ENCODE data around the gene CHMP3. TPM values are rescaled to one million over a fixed set of nuclear protein-coding genes. Genes with fewer than 3 reads are reported as not detected.

The CHMP3 gene
- total and polyA plus RNA-seq, 3 donors from 2014 or later: 64.6 to 163 (median 89.4) TPM

Small RNA genes lying within 50 kb of the gene (small RNA-seq; reads per million reads assigned to genes)
- gene RNU6-640P: 0 reads per million in 2 donors

Other genes with a start within 250 kb of the CHMP3 start
- 100 to 1,000 TPM; 241 to 342 TPM for gene REEP1, start 225.8 kb downstream of the CHMP3 start, total RNA-seq
- 112 TPM for gene REEP1, start 225.8 kb downstream of the CHMP3 start, polyA plus RNA-seq (ENCODE audit: insufficient read depth, low read depth, low replicate concordance)
- 100 to 1,000 TPM in 1 of 2 donors, 10 to 100 TPM in 1; 88.8 to 106 TPM for gene KDM3A, start 122.1 kb downstream of the CHMP3 start, total RNA-seq
- 126 TPM for gene KDM3A, start 122.1 kb downstream of the CHMP3 start, polyA plus RNA-seq (ENCODE audit: insufficient read depth, low read depth, low replicate concordance)
- 10 to 100 TPM; 48.2 to 59.7 TPM for gene RNF103, start 60.4 kb upstream of the CHMP3 start, total RNA-seq
- gene RNF103, start 60.4 kb upstream of the CHMP3 start, polyA plus RNA-seq (ENCODE audit: insufficient read depth, low read depth, low replicate concordance): 53.7 TPM
- 10 to 100 TPM; 31.3 to 31.7 TPM for gene RMND5A, start 156.8 kb upstream of the CHMP3 start, total RNA-seq
- gene RMND5A, start 156.8 kb upstream of the CHMP3 start, polyA plus RNA-seq (ENCODE audit: insufficient read depth, low read depth, low replicate concordance): 28.4 TPM
- gene CD8A, start 227.5 kb upstream of the CHMP3 start, total RNA-seq: 1 to 10 TPM in 1 of 2 donors, under 1 TPM in 1; 0.31 to 1.7 TPM
- gene CD8A, start 227.5 kb upstream of the CHMP3 start, polyA plus RNA-seq (ENCODE audit: insufficient read depth, low read depth, low replicate concordance): 2.9 TPM

Data from testis (tissue), 3 donors.